Activated T-cell treated with anti-CD3 and anti-CD28 coated beads, Interleukin-2, amount 50 U/mL, for 48 hours (primary cell): ENCODE results near the gene SNPH.

Experiments
- DNase-seq, 2 experiments: peaks; one replicate each; pipeline ENCODE4 v3.0.0-alpha.2; 2020

SNPH gene

GRCh38 chr20:1341561-1342265, 75.6 kb downstream of the SNPH start:
- peak in 1 of 2 experiments; percentile 8 for DNase-seq

DNA sequence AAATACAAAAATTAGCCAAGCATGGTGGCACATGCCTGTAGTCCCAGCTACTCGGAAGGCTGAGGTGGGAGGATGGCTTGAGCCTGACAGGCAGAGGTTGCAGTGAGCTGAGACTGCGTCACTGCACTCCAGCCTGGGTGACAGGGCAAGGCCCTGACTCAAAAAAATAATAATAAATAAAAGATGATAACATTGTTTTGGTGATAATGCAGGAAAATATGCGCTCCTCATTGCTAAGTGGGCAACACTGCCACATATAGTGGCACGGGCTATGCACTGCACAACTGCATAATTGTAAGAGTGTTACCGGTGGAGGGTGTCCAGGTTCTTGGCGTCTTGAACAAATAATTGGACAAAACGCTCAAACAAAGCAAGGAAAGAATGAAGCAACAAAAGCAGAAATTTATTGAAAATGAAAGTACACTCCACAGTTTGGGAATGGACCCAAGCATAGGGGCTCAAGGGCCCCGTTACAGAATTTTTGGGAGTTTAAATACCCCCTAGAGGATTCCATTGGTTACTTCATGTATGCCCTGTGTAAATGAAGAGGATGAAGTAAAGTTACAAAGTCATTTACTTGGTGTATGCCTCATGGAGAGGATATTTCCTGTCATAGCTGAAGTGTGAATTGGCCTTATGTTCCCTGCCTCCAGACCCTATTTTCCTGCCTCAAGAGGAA, 77.5 kb downstream of the SNPH start:
- peak in 1 of 2 experiments; percentile 9 for DNase-seq

DNA sequence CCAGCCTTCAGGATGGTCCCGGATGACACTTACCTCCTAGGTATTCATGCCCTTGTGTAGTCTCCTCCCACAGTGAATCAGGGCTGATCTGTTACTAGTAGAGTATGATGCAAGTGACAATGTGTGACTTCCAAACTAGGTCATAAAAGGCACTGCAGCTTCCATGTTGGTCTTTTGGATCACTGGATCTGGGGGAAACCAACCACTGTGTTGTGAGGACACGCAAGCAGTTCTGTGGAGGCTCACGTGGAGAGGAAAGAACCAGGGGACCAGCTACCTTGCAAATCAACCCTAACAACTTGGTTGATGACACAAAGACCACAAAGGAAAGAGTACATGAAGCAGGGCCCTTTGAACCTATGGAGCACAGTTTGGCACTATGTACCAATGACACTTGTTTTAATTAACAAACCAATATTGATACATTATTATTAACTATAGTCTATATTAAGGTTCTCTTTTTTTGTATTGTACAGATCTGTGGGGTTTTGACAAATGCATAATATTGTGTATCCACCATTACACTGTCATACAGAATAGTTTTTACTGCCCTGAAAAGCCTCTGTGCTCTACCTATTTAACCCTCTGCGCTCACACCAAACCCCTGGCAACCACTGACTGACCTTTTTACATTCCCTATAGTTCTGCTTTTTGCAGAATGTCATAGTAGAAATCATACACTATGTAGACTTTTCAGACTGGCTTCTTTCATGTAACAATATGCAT, 79.1 kb downstream of the SNPH start:
- DNase-seq = peak; percentile 14 to 16

DNA sequence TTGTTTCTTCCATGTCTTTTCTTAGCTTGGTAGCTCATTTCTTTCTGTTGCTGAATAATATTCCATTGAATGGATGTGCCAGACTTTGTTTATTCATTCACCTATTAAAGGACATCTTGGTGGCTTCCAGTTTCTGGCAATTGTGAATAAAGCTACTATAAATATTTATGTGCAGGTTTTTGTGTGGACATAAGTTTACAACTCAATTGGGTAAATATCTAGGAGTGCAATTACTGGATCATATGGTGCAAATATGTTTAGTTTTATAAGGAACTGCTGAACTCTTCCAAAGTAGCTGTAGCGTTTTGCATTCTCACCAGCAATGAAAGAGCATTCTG, 79.6 kb downstream of the SNPH start:
- no peak for DNase-seq

DNA sequence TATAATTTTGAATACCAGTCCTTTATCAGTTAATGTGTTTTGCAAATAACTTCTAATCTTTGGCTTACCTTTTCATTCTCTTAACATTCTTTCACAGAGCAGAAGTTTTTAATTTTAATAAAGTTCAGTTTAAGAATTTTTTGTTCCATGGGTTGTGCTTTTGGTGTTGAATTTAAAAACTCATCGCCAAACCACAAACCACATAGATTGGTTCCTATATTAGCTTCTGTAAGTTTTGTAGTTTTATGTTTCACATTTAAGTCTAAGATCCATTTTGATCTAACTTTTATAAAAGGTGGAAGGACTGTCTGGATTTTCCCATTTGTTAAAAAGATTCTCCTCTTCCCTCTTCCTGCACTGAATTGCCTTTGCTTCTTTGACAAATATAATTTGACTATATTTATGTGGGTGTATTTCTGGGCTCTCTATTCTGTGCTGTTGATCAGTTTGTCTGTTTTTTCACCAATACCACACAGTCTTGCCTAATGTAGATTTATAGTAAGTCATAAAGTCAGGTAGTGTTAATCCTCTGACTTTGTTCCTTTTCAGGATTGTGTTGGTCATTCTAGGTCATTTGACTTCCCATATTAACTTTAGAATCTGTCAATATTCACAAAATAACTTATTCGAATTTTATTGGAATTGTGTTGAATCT, 80.3 kb downstream of the SNPH start:
- no peak for DNase-seq

DNA sequence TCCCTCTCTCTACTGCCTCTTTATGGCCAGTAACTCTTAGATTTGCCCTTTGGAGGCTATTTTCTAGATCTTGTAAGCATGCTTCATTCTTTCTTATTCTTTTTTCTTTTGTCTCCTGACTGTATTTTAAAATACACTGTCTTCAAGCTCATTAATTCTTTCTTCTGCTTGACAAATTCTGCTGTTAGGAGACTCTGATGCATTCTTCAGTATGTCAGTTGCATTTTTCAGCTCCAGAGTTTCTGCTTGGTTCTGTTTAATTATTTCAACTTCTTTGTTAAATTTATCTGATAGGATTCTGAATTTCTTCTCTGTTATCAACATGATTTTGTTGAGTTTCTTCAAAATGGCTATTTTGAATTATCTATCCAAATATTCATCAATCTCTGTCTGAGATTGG, 87.9 kb downstream of the SNPH start:
- no peak for DNase-seq

- peak; percentile 56 to 59 for DNase-seq
Observed at GRCh38 chr20:1357921-1358671, 92.0 kb downstream of the SNPH start.
